ENCODE data around the gene PRPF6.

Gene PRPF6
- total RNA-seq: 172 to 192 reads per million in 2 experiments

GRCh38 chr20:63980806-63981728 lies at the start of gene PRPF6:
Gene PRPF6 (plus strand): TSS chr20:63981132. CDS start chr20:63981246, 114 bp downstream.
- peak; percentile 92 for DNase-seq (ENCODE audit: low read depth)

- no peak for DNase-seq (ENCODE audit: low read depth)
Measured at GRCh38 chr20:63931735-63932134, 49.2 kb upstream of the PRPF6 start.

- no peak for DNase-seq (ENCODE audit: low read depth)
Measured at GRCh38 chr20:63932606-63933160, 48.2 kb upstream of the PRPF6 start.

- no peak for DNase-seq (ENCODE audit: low read depth)
Measured at GRCh38 chr20:63933646-63934045, 47.3 kb upstream of the PRPF6 start.

- no peak for DNase-seq (ENCODE audit: low read depth)
Measured at GRCh38 chr20:63934271-63935068, 46.5 kb upstream of the PRPF6 start.

GRCh38 chr20:63935447-63935846 lies 45.5 kb upstream of the PRPF6 start:
- no peak for DNase-seq (ENCODE audit: low read depth)

- DNase-seq (ENCODE audit: low read depth): no peak
Measured at GRCh38 chr20:63937596-63937995, 43.3 kb upstream of the PRPF6 start.

- no peak for DNase-seq (ENCODE audit: low read depth)
Measured at GRCh38 chr20:63939061-63939935, 41.6 kb upstream of the PRPF6 start.

GRCh38 chr20:63940071-63940471 lies 40.9 kb upstream of the PRPF6 start:
- DNase-seq (ENCODE audit: low read depth): no peak

GRCh38 chr20:63940472-63941266 lies 40.3 kb upstream of the PRPF6 start:
- no peak for DNase-seq (ENCODE audit: low read depth)

- peak; percentile 69 for DNase-seq (ENCODE audit: low read depth)
Measured at GRCh38 chr20:63941282-63942081, 39.5 kb upstream of the PRPF6 start.

GRCh38 chr20:63942250-63942951 lies 38.5 kb upstream of the PRPF6 start:
- DNase-seq (ENCODE audit: low read depth): no peak

GRCh38 chr20:63942969-63943807 lies 37.7 kb upstream of the PRPF6 start:
- no peak for DNase-seq (ENCODE audit: low read depth)

- DNase-seq (ENCODE audit: low read depth): no peak
Measured at GRCh38 chr20:63943808-63944077, 37.2 kb upstream of the PRPF6 start.

- DNase-seq (ENCODE audit: low read depth): no peak
Measured at GRCh38 chr20:63944078-63944941, 36.6 kb upstream of the PRPF6 start.

- DNase-seq (ENCODE audit: low read depth): no peak
Measured at GRCh38 chr20:63945031-63945658, 35.8 kb upstream of the PRPF6 start.

All from T follicular helper cell (primary cell).